ENCODE measurements around the gene SRBD1. TPM values are rescaled to one million over a fixed set of nuclear protein-coding genes. Genes with fewer than 3 reads are reported as not detected.

Gene SRBD1
- polyA plus RNA-seq, 1 donor: 10.7 TPM

- H3K27me3 ChIP-seq (ENCODE audit: control insufficient read depth, insufficient read depth, low read length): no peaks in the 10 kb centered on the region
- no peak for DNase-seq
- no peaks in the 10 kb centered on the region for H3K36me3 ChIP-seq (ENCODE audit: control insufficient read depth, insufficient read depth, low read length)
- no peaks in the 10 kb centered on the region for H3K9me3 ChIP-seq (ENCODE audit: control insufficient read depth, low read depth, low read length)
- no CpG with 5 or more reads among the region's 2 CpGs for WGBS (ENCODE audit: insufficient coverage, low lambda C conversion rate)
- no peak overlapping the region for H3K4me3 ChIP-seq (ENCODE audit: low read length)
- no peaks in the 10 kb centered on the region for H3K4me1 ChIP-seq (ENCODE audit: control insufficient read depth, insufficient read depth, low read length)
- no peak overlapping the region for H3K27ac ChIP-seq (ENCODE audit: low read length)
Observed at GRCh38 chr2:45450634-45451033, 160.4 kb downstream of the SRBD1 start.

GRCh38 chr2:45448217-45448616 is 162.8 kb downstream of the SRBD1 start:
- Histone ChIP-seq H3K27me3 (ENCODE audit: control insufficient read depth, insufficient read depth, low read length) (no peaks in the 10 kb centered on the region), H3K27ac (ENCODE audit: low read length) (no peak overlapping the region), H3K9me3 (ENCODE audit: control insufficient read depth, low read depth, low read length) (no peaks in the 10 kb centered on the region), H3K4me1 (ENCODE audit: control insufficient read depth, insufficient read depth, low read length) (no peaks in the 10 kb centered on the region), H3K36me3 (ENCODE audit: control insufficient read depth, insufficient read depth, low read length) (no peaks in the 10 kb centered on the region), H3K4me3 (ENCODE audit: low read length) (no peak overlapping the region)
- no peak for DNase-seq
- WGBS (ENCODE audit: insufficient coverage, low lambda C conversion rate): 92% methylated on average over 2 of the region's 3 CpGs

GRCh38 chr2:45446016-45446415 is 165.1 kb downstream of the SRBD1 start:
- Histone ChIP-seq H3K36me3 (ENCODE audit: control insufficient read depth, insufficient read depth, low read length) (no peaks in the 10 kb centered on the region), H3K4me3 (ENCODE audit: low read length) (no peak overlapping the region), H3K9me3 (ENCODE audit: control insufficient read depth, low read depth, low read length) (no peaks in the 10 kb centered on the region), H3K4me1 (ENCODE audit: control insufficient read depth, insufficient read depth, low read length) (no peaks in the 10 kb centered on the region), H3K27me3 (ENCODE audit: control insufficient read depth, insufficient read depth, low read length) (no peaks in the 10 kb centered on the region), H3K27ac (ENCODE audit: low read length) (no peak overlapping the region)
- WGBS (ENCODE audit: insufficient coverage, low lambda C conversion rate): no CpG with 5 or more reads among the region's 2 CpGs
- no peak for DNase-seq

- Histone ChIP-seq H3K4me1 (ENCODE audit: control insufficient read depth, insufficient read depth, low read length) (no peaks in the 10 kb centered on the region), H3K27ac (ENCODE audit: low read length) (no peak overlapping the region), H3K27me3 (ENCODE audit: control insufficient read depth, insufficient read depth, low read length) (no peaks in the 10 kb centered on the region), H3K4me3 (ENCODE audit: low read length) (no peak overlapping the region), H3K36me3 (ENCODE audit: control insufficient read depth, insufficient read depth, low read length) (no peaks in the 10 kb centered on the region), H3K9me3 (ENCODE audit: control insufficient read depth, low read depth, low read length) (no peaks in the 10 kb centered on the region)
- DNase-seq: no peak
- no CpG with 5 or more reads among the region's 1 CpG for WGBS (ENCODE audit: insufficient coverage, low lambda C conversion rate)
Observed at GRCh38 chr2:45445037-45445436, 166.0 kb downstream of the SRBD1 start.

- Histone ChIP-seq H3K4me3 (ENCODE audit: low read length) (no peak overlapping the region), H3K27me3 (ENCODE audit: control insufficient read depth, insufficient read depth, low read length) (no peaks in the 10 kb centered on the region), H3K9me3 (ENCODE audit: control insufficient read depth, low read depth, low read length) (no peaks in the 10 kb centered on the region), H3K36me3 (ENCODE audit: control insufficient read depth, insufficient read depth, low read length) (no peaks in the 10 kb centered on the region), H3K27ac (ENCODE audit: low read length) (no peak overlapping the region), H3K4me1 (ENCODE audit: control insufficient read depth, insufficient read depth, low read length) (no peaks in the 10 kb centered on the region)
- no peak for DNase-seq
- 80% methylated on average over 1 of the region's 1 CpG for WGBS (ENCODE audit: insufficient coverage, low lambda C conversion rate)
Observed at GRCh38 chr2:45443012-45443411, 168.1 kb downstream of the SRBD1 start.

- Histone ChIP-seq H3K27me3 (ENCODE audit: control insufficient read depth, insufficient read depth, low read length) (no peaks in the 10 kb centered on the region), H3K4me3 (ENCODE audit: low read length) (no peak overlapping the region), H3K27ac (ENCODE audit: low read length) (no peak overlapping the region), H3K4me1 (ENCODE audit: control insufficient read depth, insufficient read depth, low read length) (no peaks in the 10 kb centered on the region), H3K36me3 (ENCODE audit: control insufficient read depth, insufficient read depth, low read length) (no peaks in the 10 kb centered on the region), H3K9me3 (ENCODE audit: control insufficient read depth, low read depth, low read length) (peaks cover 5% of the 10 kb centered on the region)
- 100% methylated on average over 1 of the region's 3 CpGs for WGBS (ENCODE audit: insufficient coverage, low lambda C conversion rate)
- no peak for DNase-seq
Observed at GRCh38 chr2:45442026-45442425, 169.0 kb downstream of the SRBD1 start.

- H3K36me3 ChIP-seq (ENCODE audit: control insufficient read depth, insufficient read depth, low read length): no peaks in the 10 kb centered on the region
- H3K4me1 ChIP-seq (ENCODE audit: control insufficient read depth, insufficient read depth, low read length): no peaks in the 10 kb centered on the region
- no peak overlapping the region for H3K27ac ChIP-seq (ENCODE audit: low read length)
- WGBS (ENCODE audit: insufficient coverage, low lambda C conversion rate): no CpG with 5 or more reads among the region's 3 CpGs
- no peaks in the 10 kb centered on the region for H3K27me3 ChIP-seq (ENCODE audit: control insufficient read depth, insufficient read depth, low read length)
- no peak overlapping the region for H3K4me3 ChIP-seq (ENCODE audit: low read length)
- no peak for DNase-seq
- H3K9me3 ChIP-seq (ENCODE audit: control insufficient read depth, low read depth, low read length): peaks cover 5% of the 10 kb centered on the region
Observed at GRCh38 chr2:45441571-45441970, 169.5 kb downstream of the SRBD1 start.

GRCh38 chr2:45439788-45440773 is 171.0 kb downstream of the SRBD1 start:
- Histone ChIP-seq H3K36me3 (ENCODE audit: control insufficient read depth, insufficient read depth, low read length) (peaks cover 2% of the 10 kb centered on the region), H3K27ac (ENCODE audit: low read length) (no peak overlapping the region), H3K4me3 (ENCODE audit: low read length) (no peak overlapping the region), H3K4me1 (ENCODE audit: control insufficient read depth, insufficient read depth, low read length) (no peaks in the 10 kb centered on the region), H3K9me3 (ENCODE audit: control insufficient read depth, low read depth, low read length) (peaks cover 5% of the 10 kb centered on the region), H3K27me3 (ENCODE audit: control insufficient read depth, insufficient read depth, low read length) (no peaks in the 10 kb centered on the region)
- no CpG with 5 or more reads among the region's 6 CpGs for WGBS (ENCODE audit: insufficient coverage, low lambda C conversion rate)
- no peak for DNase-seq

- Histone ChIP-seq H3K27ac (ENCODE audit: low read length) (no peak overlapping the region), H3K27me3 (ENCODE audit: control insufficient read depth, insufficient read depth, low read length) (no peaks in the 10 kb centered on the region), H3K36me3 (ENCODE audit: control insufficient read depth, insufficient read depth, low read length) (peaks cover 2% of the 10 kb centered on the region), H3K4me3 (ENCODE audit: low read length) (no peak overlapping the region), H3K9me3 (ENCODE audit: control insufficient read depth, low read depth, low read length) (peaks cover 5% of the 10 kb centered on the region), H3K4me1 (ENCODE audit: control insufficient read depth, insufficient read depth, low read length) (no peaks in the 10 kb centered on the region)
- WGBS (ENCODE audit: insufficient coverage, low lambda C conversion rate): 100% methylated on average over 1 of the region's 3 CpGs
- no peak for DNase-seq
Observed at GRCh38 chr2:45438872-45439665, 172.0 kb downstream of the SRBD1 start.

- no peaks in the 10 kb centered on the region for H3K27me3 ChIP-seq (ENCODE audit: control insufficient read depth, insufficient read depth, low read length)
- H3K4me1 ChIP-seq (ENCODE audit: control insufficient read depth, insufficient read depth, low read length): no peaks in the 10 kb centered on the region
- no peak for DNase-seq
- no peak overlapping the region for H3K27ac ChIP-seq (ENCODE audit: low read length)
- H3K36me3 ChIP-seq (ENCODE audit: control insufficient read depth, insufficient read depth, low read length): peaks cover 2% of the 10 kb centered on the region
- 100% methylated on average over 1 of the region's 2 CpGs for WGBS (ENCODE audit: insufficient coverage, low lambda C conversion rate)
- H3K9me3 ChIP-seq (ENCODE audit: control insufficient read depth, low read depth, low read length): peaks cover 5% of the 10 kb centered on the region
- no peak overlapping the region for H3K4me3 ChIP-seq (ENCODE audit: low read length)
Observed at GRCh38 chr2:45436456-45436855, 174.6 kb downstream of the SRBD1 start.
